ENCODE data around the gene SPRED1. TPM values are rescaled to one million over a fixed set of nuclear protein-coding genes. Genes with fewer than 3 reads are reported as not detected.

The SPRED1 gene
- total and polyA plus RNA-seq, 2 of the 4 experiments (the other 2 are of a cell fraction): 6.6 to 17.9 TPM

DNA sequence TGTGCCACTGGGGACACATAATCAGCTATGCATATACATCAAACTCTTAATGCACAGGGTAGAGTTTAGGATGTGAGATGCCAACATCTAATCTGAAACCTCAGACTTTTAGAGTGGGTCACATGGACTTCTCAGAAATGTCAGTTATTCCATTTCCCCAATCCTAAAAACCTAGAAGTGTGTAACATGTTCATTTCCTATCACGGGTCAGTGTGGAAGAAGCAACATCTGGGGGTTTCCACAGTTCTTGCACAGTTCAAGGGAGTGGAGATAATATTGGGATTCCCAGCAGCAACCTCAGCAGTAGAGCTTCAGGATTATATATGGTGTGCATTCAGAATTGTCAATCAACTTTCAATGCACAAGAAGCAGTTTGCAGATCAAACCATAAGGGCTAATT, 44.4 kb upstream of the SPRED1 start:
- Histone ChIP-seq H2AFZ (replicated peaks; ENCODE audit: low read length, poor library complexity) (no peak overlapping the region), H3K4me2 (ENCODE audit: low read depth, low read length) (no peak overlapping the region), H2BK20ac (ENCODE audit: low read depth, low read length) (no peak overlapping the region), H3K27me3 (ENCODE audit: control insufficient read depth, insufficient read depth, low read length) (peaks cover 21% of the 10 kb centered on the region), H3K4ac (ENCODE audit: low read depth, low read length) (no peak overlapping the region), H3K18ac (ENCODE audit: low read depth, low read length) (no peak overlapping the region), H3K9me3 (ENCODE audit: control insufficient read depth, insufficient read depth, low read length) (peaks cover 2% of the 10 kb centered on the region; the same call in 1 of the 2 replicates), H3K79me1 (ENCODE audit: low read depth in 1 of 2, low read length in 2 of 2) (no peaks in the 10 kb centered on the region), H3K9me1 (ENCODE audit: insufficient read depth, low read length) (no peaks in the 10 kb centered on the region), H4K5ac (ENCODE audit: low read depth, low read length) (no peak overlapping the region), H3K27ac (ENCODE audit: insufficient read depth, low read length) (no peak overlapping the region), H2AK5ac (ENCODE audit: low read depth, low read length) (no peak overlapping the region), H3K9ac (ENCODE audit: low read depth, low read length) (no peak overlapping the region), H2BK5ac (ENCODE audit: low read depth, low read length, poor library complexity, severe bottlenecking) (no peak overlapping the region), H3K4me3 (ENCODE audit: insufficient read depth, low read depth, low read length) (no peak overlapping the region), H4K8ac (ENCODE audit: low read depth in 2 of 2, low read length in 2 of 2) (no peak overlapping the region), H3K36me3 (ENCODE audit: control insufficient read depth, insufficient read depth, low read length) (no peaks in the 10 kb centered on the region), H3K4me1 (ENCODE audit: control insufficient read depth, insufficient read depth, low read length) (no peaks in the 10 kb centered on the region), H2AK9ac (replicated peaks; ENCODE audit: low read depth, low read length, poor library complexity) (no peak overlapping the region), H2BK15ac (ENCODE audit: low read depth, low read length) (no peak overlapping the region), H3K23ac (ENCODE audit: low read depth, low read length) (no peak overlapping the region), H3K14ac (replicated peaks; ENCODE audit: low read depth, low read length) (no peak overlapping the region), H3K56ac (ENCODE audit: extremely low read depth, insufficient read depth, low read length) (no peak overlapping the region), H4K20me1 (ENCODE audit: insufficient read depth, low read length) (no peaks in the 10 kb centered on the region), H2BK120ac (ENCODE audit: low read depth, low read length) (no peak overlapping the region), H4K91ac (ENCODE audit: insufficient read depth, low read depth, low read length) (no peak overlapping the region)
- in situ Hi-C loops (cut with MboI; ENCODE audit: low sequenced_read_pairs): no loop called here
- intact Hi-C loops (cut with micrococcal nuclease): no loop called here
- ATAC-seq (ENCODE audit: low read depth) (no peak), DNase-seq (no peak)
- ChIA-PET POLR2A (ENCODE audit: unreplicated experiment) (no interaction called here), CTCF (no interaction called here)
- BruUV-seq (replicated peaks): no TSS peak
- no CpG with 5 or more reads among the region's 1 CpG for WGBS, 2 experiments (ENCODE audit: extremely low coverage in 2 of 2, insufficient read length in 1 of 2)
- no peak for TF ChIP-seq RCOR1 (IDR thresholded peaks at IDR 0.05; ENCODE audit: insufficient replicate concordance, low read length)
- no peak for TF ChIP-seq MAFK (IDR thresholded peaks at IDR 0.05; ENCODE audit: low read depth, low read length)
- TF ChIP-seq FOS (IDR thresholded peaks at IDR 0.05; ENCODE audit: low read depth, low read length): no peak
- TF ChIP-seq, protein P1, sequence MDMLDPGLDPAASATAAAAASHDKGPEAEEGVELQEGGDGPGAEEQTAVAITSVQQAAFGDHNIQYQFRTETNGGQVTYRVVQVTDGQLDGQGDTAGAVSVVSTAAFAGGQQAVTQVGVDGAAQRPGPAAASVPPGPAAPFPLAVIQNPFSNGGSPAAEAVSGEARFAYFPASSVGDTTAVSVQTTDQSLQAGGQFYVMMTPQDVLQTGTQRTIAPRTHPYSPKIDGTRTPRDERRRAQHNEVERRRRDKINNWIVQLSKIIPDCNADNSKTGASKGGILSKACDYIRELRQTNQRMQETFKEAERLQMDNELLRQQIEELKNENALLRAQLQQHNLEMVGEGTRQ (IDR thresholded peaks at IDR 0.05; ENCODE audit: low read depth, low read length): no peak
- no peak for TF ChIP-seq SMC3 (IDR thresholded peaks at IDR 0.05; ENCODE audit: low read depth, low read length)
- dilution Hi-C loops (cut with HindIII; ENCODE audit: low sequenced_read_pairs, unreplicated experiment): no loop called here
